Activated CD8-positive, alpha-beta T cell treated with anti-CD3 and anti-CD28 coated beads, Interleukin-2, amount 10 ng/mL, durations not matched to agents 7 days and 5 days (primary cell): ENCODE data around the gene ASB10. TPM values are rescaled to one million over a fixed set of nuclear protein-coding genes. Genes with fewer than 3 reads are reported as not detected.

Experiments
- ATAC-seq: fragments of 150-1000 bp; cut with Tn5 transposase; one replicate; pipeline ENCODE4 v1.10.0; 2021; ENCODE audit warnings: moderate library complexity
- CTCF ChIA-PET: fragments of 350-600 bp; sonication (Branson Sonifier 250); formaldehyde crosslinking; loops from one replicate; lab custom pipeline; 2021; ENCODE audit warnings: antibody characterized with exemption; lab: Charles Lee
- POLR2A ChIA-PET: fragments of 350-600 bp; sonication (Branson Sonifier 250); formaldehyde crosslinking; loops from one replicate; lab custom pipeline; 2021; ENCODE audit warnings: antibody characterized with exemption; lab: Charles Lee
- DNase-seq: peaks from one replicate; pipeline ENCODE4 v3.0.0-alpha.2; 2020
- H3K27ac Mint-ChIP-seq: one replicate; pipeline ENCODE4 v1.8.0; 2021; ENCODE audit warnings: mild to moderate bottlenecking, mixed read lengths
- H3K27me3 Mint-ChIP-seq: one replicate; pipeline ENCODE4 v1.8.0; 2021; ENCODE audit warnings: low read depth, mixed read lengths
- H3K36me3 Mint-ChIP-seq: one replicate; pipeline ENCODE4 v1.8.0; 2021; ENCODE audit warnings: low read depth, mixed read lengths
- H3K4me1 Mint-ChIP-seq: one replicate; pipeline ENCODE4 v1.8.0; 2021; ENCODE audit warnings: low read depth, mixed read lengths
- H3K4me3 Mint-ChIP-seq: one replicate; pipeline ENCODE4 v1.8.0; 2021; ENCODE audit warnings: mild to moderate bottlenecking, mixed read lengths
- H3K9me3 Mint-ChIP-seq: one replicate; pipeline ENCODE4 v1.8.0; 2022; ENCODE audit warnings: mixed read lengths; ENCODE audit not compliant: insufficient read depth
- total RNA-seq, 2 experiments: library from RNA; stranded (reverse); gene quantifications; one replicate each; pipeline ENCODE4 v1.2.3, GENCODE V29; 2021

The ASB10 gene, protein sequence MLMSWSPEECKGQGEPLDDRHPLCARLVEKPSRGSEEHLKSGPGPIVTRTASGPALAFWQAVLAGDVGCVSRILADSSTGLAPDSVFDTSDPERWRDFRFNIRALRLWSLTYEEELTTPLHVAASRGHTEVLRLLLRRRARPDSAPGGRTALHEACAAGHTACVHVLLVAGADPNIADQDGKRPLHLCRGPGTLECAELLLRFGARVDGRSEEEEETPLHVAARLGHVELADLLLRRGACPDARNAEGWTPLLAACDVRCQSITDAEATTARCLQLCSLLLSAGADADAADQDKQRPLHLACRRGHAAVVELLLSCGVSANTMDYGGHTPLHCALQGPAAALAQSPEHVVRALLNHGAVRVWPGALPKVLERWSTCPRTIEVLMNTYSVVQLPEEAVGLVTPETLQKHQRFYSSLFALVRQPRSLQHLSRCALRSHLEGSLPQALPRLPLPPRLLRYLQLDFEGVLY
- total RNA-seq: not detected

DNA sequence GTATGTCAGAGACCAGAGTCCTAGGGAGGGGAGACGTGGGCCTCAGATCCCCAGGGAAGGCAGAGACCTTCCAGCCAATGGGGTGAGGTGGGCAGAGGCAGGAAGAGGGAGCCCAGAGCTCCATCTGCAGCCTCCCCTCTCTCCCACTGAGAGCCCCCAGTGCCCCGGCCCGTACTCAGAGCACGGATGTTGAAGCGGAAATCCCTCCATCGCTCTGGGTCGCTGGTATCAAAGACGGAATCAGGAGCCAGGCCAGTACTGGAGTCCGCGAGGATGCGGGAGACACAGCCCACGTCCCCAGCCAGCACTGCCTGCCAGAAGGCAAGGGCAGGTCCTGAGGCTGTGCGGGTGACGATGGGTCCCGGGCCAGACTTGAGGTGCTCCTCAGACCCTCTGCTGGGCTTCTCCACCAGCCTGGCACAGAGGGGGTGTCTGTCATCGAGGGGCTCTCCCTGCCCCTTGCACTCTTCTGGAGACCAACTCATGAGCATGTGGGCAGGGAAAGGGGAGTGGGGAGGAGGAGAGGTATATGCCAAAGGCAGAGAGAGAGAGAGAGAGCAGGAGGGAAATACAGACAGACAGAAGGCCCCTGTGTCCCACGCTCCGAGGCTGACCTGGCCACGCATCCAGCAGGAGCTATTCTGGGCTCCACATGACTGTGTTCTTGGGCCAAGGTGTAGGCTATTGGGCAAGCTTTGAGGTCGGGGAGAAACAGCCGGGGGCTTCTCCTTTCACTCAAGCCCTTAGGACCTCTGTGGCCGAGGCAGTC, at the start of gene ASB10:
Gene ASB10, minus strand, starts transcription at position 611 of the 769 bp plus-strand sequence. Its CDS starts 120 bp downstream, at position 491.
- Mint-ChIP-seq H3K27me3 (peaks cover 13% of the 10 kb centered on the region), H3K27ac (no peak within 1 kb of the TSS), H3K36me3 (no peaks in the 10 kb centered on the region), H3K9me3 (no peaks in the 10 kb centered on the region), H3K4me3 (no peak within 1 kb of the TSS), H3K4me1 (no peaks in the 10 kb centered on the region)
- ChIA-PET POLR2A (no interaction called here), CTCF (interaction anchor here (1.3 kb wide), 1 partner anchor 63 kb away, joined by 4 read pairs; no protein-coding TSS in a partner anchor)
- ATAC-seq (no peak), DNase-seq (no peak)

DNA sequence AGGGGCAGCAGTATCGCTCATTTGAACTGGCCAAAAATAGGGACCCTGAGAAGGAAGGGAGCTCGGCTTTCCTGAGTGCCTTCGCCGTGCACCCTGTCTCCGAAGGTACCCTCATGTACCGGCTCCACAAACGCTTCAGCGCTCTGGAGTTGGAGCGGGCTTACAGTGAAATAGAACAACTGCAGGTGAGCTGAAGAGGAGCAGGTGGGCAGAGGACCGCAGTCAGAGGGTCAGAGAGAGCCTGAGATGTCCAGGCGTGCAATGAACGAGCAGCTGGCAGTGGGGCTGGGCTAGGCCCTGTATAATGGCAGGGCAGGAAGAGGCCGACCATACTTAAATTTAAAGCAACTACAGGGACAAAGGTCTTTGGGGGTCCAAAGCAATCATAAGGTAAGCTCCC, 49.4 kb upstream of the ASB10 start:
- no peaks in the 10 kb centered on the region for H3K9me3 Mint-ChIP-seq

DNA sequence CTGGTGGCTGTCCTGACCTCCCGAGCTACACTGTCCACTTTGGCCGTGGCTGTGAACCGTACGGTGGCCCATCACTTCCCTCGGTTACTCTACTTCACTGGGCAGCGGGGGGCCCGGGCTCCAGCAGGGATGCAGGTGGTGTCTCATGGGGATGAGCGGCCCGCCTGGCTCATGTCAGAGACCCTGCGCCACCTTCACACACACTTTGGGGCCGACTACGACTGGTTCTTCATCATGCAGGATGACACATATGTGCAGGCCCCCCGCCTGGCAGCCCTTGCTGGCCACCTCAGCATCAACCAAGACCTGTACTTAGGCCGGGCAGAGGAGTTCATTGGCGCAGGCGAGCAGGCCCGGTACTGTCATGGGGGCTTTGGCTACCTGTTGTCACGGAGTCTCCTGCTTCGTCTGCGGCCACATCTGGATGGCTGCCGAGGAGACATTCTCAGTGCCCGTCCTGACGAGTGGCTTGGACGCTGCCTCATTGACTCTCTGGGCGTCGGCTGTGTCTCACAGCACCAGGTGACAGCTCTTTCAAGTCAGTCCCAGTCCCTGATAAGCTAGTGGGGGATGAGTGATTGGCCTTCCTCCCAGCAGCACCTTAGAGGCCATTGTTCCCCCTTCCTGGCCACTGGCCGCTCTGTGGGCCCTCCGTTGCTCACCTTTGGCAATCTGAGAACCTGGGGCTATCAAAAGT, 48.2 kb upstream of the ASB10 start:
- ATAC-seq (no peak), DNase-seq (no peak)
- Mint-ChIP-seq H3K27ac (no peak overlapping the region), H3K9me3 (no peaks in the 10 kb centered on the region), H3K4me1 (peaks cover 31% of the 10 kb centered on the region), H3K4me3 (no peak overlapping the region), H3K27me3 (no peaks in the 10 kb centered on the region), H3K36me3 (peaks cover 36% of the 10 kb centered on the region)
- ChIA-PET POLR2A (interaction anchor here (2.8 kb wide), 1 partner anchor 8 kb away, joined by 21 read pairs; no protein-coding TSS in a partner anchor), CTCF (interaction anchor here (0.8 to 3.7 kb wide), 2 partner anchors 9 to 12 kb away, joined by 3 to 55 read pairs; no protein-coding TSS in a partner anchor)

More for the DNA sequence above, 49.4 kb upstream of the ASB10 start:
- H3K4me1 Mint-ChIP-seq: peaks cover 27% of the 10 kb centered on the region
- POLR2A ChIA-PET: no interaction called here
- CTCF ChIA-PET: interaction anchor here (0.9 to 2.2 kb wide), 3 partner anchors 9 to 70 kb away, joined by 3 to 9 read pairs (median 8); partner anchors contain the start of gene ABCF2
- DNase-seq (no peak), ATAC-seq (no peak)
- H3K4me3 Mint-ChIP-seq: no peak overlapping the region
- H3K36me3 Mint-ChIP-seq: peaks cover 36% of the 10 kb centered on the region
- no peak overlapping the region for H3K27ac Mint-ChIP-seq
- H3K27me3 Mint-ChIP-seq: no peaks in the 10 kb centered on the region

DNA sequence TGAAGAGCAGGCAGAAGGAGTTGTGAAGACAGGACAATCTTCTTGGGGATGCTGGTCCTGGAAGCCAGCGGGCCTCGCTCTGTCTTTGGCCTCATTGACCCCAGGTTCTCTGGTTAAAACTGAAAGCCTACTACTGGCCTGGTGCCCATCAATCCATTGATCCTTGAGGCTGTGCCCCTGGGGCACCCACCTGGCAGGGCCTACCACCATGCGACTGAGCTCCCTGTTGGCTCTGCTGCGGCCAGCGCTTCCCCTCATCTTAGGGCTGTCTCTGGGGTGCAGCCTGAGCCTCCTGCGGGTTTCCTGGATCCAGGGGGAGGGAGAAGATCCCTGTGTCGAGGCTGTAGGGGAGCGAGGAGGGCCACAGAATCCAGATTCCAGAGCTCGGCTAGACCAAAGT, 46.8 kb upstream of the ASB10 start:
- POLR2A ChIA-PET: interaction anchor here (0.5 to 2.8 kb wide), 3 partner anchors 9 to 117 kb away, joined by 3 to 21 read pairs (median 3); no protein-coding TSS in a partner anchor

DNA sequence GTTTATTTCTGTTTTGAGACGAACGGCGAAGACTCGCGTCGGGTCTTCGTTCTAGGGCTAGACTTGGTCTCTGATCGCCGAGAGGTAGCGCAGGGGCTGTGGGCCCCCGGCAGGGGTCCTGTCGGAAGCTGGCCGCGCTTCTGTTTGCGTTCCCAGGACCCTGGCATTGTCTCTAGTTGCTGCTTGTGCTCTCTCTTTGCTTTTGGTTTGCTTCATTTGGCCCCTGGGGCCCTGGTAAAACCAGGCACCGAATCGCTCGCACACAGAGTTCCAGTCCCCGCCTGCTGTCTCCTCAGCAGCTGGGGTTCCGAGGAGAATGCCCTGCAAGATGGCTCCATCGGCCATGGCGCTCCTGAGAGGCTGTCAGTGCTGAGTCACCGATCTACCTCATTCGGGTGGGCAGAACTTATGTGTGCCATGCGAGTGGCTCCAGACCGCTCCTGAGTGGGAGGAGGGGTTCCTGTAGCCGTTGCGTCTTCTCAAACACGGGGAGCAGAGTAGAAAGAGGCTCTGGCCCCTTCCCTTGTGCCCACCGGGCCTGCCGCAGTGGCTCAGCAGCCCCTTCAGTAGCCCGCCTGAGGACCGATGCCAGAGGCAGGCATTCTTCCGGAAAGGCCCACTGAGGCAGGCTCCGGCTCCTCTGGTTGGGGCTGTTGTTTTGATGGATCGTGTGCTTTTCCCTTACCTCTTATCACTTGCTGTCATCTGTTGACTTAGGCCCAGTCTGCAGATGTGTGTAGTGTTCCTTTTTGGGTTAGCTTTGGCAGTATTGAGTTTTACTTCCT, 46.1 kb upstream of the ASB10 start:
- DNase-seq (peak; percentile 80), ATAC-seq (peak; percentile 75)
- peaks cover 32% of the 10 kb centered on the region for H3K36me3 Mint-ChIP-seq
- H3K4me3 Mint-ChIP-seq: peak overlapping the region; percentile 100
- ChIA-PET CTCF (interaction anchor here (0.6 to 3.7 kb wide), 6 partner anchors 11 to 109 kb away, joined by 3 to 55 read pairs (median 4); no protein-coding TSS in a partner anchor), POLR2A (interaction anchor here (0.6 to 2.8 kb wide), 6 partner anchors 10 to 324 kb away, joined by 3 to 21 read pairs (median 4); partner anchors contain the start of gene H2BK1)
- peak overlapping the region; percentile 99 for H3K27ac Mint-ChIP-seq
- H3K4me1 Mint-ChIP-seq: peaks cover 33% of the 10 kb centered on the region
- no peaks in the 10 kb centered on the region for H3K27me3 Mint-ChIP-seq
- no peaks in the 10 kb centered on the region for H3K9me3 Mint-ChIP-seq

More for the DNA sequence above, 46.8 kb upstream of the ASB10 start:
- CTCF ChIA-PET: interaction anchor here (0.7 to 3.7 kb wide), 2 partner anchors 10 to 62 kb away, joined by 5 to 55 read pairs; no protein-coding TSS in a partner anchor
- H3K27me3 Mint-ChIP-seq: no peaks in the 10 kb centered on the region
- DNase-seq (no peak), ATAC-seq (no peak)
- no peaks in the 10 kb centered on the region for H3K9me3 Mint-ChIP-seq
- peak overlapping the region; percentile 99 for H3K27ac Mint-ChIP-seq
- H3K36me3 Mint-ChIP-seq: peaks cover 32% of the 10 kb centered on the region
- H3K4me3 Mint-ChIP-seq: peak overlapping the region; percentile 100
- H3K4me1 Mint-ChIP-seq: peaks cover 31% of the 10 kb centered on the region

DNA sequence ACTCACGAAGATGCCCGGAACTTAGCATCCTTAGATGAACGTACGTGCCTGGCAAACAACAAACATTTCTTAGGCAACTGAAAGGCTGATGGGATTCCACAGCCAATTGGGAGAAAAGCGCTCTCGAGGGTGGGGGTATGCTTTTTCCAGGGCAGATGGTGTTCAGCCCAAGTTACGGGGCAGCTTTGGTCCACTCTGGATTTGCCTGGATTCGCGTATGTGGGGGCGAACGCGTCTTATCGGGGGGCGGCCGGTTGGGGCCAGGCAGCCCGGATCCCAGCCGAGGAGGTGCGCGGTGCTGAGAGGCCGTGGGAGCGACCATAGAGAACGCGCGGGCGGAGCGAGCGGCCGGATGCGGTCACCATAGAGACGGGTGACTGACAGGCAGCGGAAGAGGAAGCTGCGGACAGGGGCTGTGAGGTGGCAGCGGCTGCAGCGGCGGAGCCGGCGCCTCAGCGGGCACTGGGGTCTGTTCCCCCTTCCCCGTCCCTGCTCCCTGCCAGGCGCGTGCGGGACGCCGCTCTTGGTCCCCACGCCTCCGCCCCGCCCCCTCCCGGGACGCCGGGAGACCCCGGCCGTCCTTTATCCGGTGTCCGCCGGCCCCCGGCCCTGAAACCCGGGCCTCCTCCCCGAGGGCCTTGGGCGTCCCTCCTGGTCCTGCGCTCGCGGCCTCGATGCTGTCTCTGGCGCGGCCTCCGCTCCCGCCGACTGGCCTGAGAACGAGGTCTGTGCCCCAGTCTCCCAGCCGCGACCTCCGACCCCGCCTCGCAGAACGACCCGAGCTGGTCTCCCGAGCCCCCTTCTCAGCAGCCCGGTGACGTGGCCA, 45.3 kb upstream of the ASB10 start, which contains the start of gene CHPF2:
Gene CHPF2, plus strand, starts transcription at position 393 of the 826 bp plus-strand sequence. CDS start 1,529 bp downstream, outside the sequence.
- H3K9me3 Mint-ChIP-seq: no peaks in the 10 kb centered on the region
- CTCF ChIA-PET: interaction anchor here (0.6 to 3.7 kb wide), 5 partner anchors 12 to 108 kb away, joined by 3 to 55 read pairs (median 4); no protein-coding TSS in a partner anchor

DNA sequence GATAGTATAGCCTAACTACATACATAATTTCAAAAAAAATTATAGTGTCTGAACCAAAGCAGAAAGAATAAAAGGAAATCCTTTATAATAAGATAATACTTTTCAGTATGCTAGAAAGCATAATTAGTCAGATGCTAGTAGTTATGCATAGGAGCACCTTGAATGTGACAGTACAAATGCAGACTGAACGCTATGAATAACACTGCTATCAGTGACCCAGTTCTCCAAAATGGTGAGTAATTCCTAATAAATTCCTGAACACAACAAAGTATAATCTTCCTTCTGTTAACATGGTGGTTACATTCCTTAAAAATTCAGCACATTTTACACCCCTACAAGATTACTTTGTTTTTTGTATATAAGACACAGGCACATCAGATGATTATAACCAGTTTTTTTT, 44.0 kb upstream of the ASB10 start:
- Mint-ChIP-seq H3K36me3 (peaks cover 22% of the 10 kb centered on the region), H3K27me3 (no peaks in the 10 kb centered on the region), H3K4me1 (peaks cover 53% of the 10 kb centered on the region), H3K4me3 (peak overlapping the region; percentile 100), H3K27ac (no peak overlapping the region), H3K9me3 (no peaks in the 10 kb centered on the region)
- no peak for DNase-seq
- ChIA-PET POLR2A (no interaction called here), CTCF (no interaction called here)
- ATAC-seq: no peak

More for the DNA sequence above, 45.3 kb upstream of the ASB10 start, which contains the start of gene CHPF2:
- ATAC-seq (peak; percentile 90), DNase-seq (peak; percentile 95)
- peaks cover 41% of the 10 kb centered on the region for H3K4me1 Mint-ChIP-seq
- POLR2A ChIA-PET: interaction anchor here (0.6 to 2.8 kb wide), 6 partner anchors 10 to 222 kb away, joined by 3 to 21 read pairs (median 4); partner anchors contain the start of gene H2BK1
- H3K27ac Mint-ChIP-seq: peak within 1 kb of the TSS; percentile 99
- no peaks in the 10 kb centered on the region for H3K27me3 Mint-ChIP-seq
- H3K36me3 Mint-ChIP-seq: peaks cover 31% of the 10 kb centered on the region
- H3K4me3 Mint-ChIP-seq: peak within 1 kb of the TSS; percentile 100

DNA sequence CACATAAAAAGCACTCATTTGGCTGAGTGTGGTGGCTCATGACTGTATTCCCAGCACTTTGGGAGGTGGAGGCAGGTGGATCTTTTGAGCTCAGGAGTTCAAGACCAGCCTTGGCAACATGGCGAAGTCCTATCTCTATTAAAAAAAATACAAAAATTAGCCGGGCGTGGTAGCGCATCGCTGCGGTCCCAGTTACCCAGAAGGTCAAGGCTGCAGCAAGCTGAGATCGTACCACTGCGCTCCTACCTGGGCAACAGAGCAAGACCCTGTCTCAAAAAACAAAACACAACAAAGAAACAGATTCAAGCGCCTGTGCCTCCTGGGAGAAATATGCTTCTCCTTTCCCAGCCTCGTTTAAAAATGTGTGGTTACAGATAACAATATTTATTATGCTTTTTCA, 42.2 kb upstream of the ASB10 start:
- no peak overlapping the region for H3K27ac Mint-ChIP-seq
- ChIA-PET POLR2A (no interaction called here), CTCF (no interaction called here)
- H3K36me3 Mint-ChIP-seq: peaks cover 25% of the 10 kb centered on the region
- ATAC-seq: no peak
- DNase-seq: no peak
- H3K9me3 Mint-ChIP-seq: no peaks in the 10 kb centered on the region
- H3K27me3 Mint-ChIP-seq: no peaks in the 10 kb centered on the region
- H3K4me1 Mint-ChIP-seq: peaks cover 54% of the 10 kb centered on the region
- H3K4me3 Mint-ChIP-seq: no peak overlapping the region

DNA sequence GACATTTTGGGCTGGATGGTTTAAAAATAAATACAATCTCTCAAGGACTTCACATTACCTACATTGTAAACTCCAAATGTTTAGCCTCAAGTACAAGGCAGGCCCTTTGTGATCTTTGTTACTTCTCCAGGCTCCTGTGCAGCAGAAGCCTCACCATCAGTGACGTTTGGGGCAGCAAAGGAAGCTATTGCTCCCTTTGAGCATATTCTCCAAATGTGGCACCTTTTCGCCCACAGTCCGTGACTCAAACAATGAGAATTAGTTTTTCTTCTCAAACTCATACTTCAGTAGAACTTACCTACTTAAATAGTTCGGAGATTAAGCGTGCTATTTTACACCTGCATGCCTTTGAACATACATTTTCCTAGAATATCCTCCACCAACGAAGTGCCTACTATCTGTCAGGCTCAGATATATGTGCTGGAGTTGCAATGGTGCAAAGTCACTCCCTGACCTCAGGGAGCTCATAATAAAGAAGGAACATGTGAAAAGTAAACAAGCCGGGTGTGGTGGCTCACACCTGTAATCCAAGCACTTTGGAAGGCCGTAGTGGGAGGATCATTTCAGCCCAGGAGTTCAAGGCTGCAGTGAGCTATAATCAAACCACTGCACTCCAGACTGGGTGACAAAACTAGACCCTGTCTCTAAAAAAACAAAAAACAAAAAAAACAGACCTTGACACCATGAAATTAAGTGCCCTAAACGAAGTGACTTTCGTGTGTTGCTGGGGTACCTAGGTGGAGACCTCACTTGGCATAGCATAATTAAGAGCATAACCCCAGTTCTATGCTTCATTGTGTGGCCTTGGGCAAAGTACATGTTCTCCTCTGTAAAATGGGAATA, 41.2 kb upstream of the ASB10 start:
- peaks cover 44% of the 10 kb centered on the region for H3K4me1 Mint-ChIP-seq
- H3K4me3 Mint-ChIP-seq: peak overlapping the region; percentile 99
- peak overlapping the region; percentile 97 for H3K27ac Mint-ChIP-seq
- POLR2A ChIA-PET: interaction anchor here (0.6 to 1.5 kb wide), 4 partner anchors 22 to 115 kb away, joined by 3 to 5 read pairs (median 4); partner anchors contain the start of gene NUB1
- CTCF ChIA-PET: interaction anchor here (0.9 to 5.1 kb wide), 6 partner anchors 9 to 124 kb away, joined by 3 to 59 read pairs (median 8); no protein-coding TSS in a partner anchor
- ATAC-seq (no peak), DNase-seq (no peak)
- H3K27me3 Mint-ChIP-seq: no peaks in the 10 kb centered on the region
- no peaks in the 10 kb centered on the region for H3K9me3 Mint-ChIP-seq
- peaks cover 26% of the 10 kb centered on the region for H3K36me3 Mint-ChIP-seq
